Panc1 (cell line): Measurements from ENCODE around the gene GSTM3.
A peak's percentile ranks its signal among the peaks of the same experiment; 100 is the strongest.

Experiments used
- POLR2AphosphoS5 ChIP-seq: IDR thresholded peaks from 2 replicates; pipeline ENCODE4 v1.6.1; 2012; ENCODE audit warnings: mild to moderate bottlenecking, low read depth, low read length, moderate library complexity
- SIN3A ChIP-seq: IDR thresholded peaks from 2 replicates; pipeline ENCODE4 v1.6.1; 2012; ENCODE audit warnings: low read depth, mild to moderate bottlenecking, low read length, moderate library complexity, borderline replicate concordance; ENCODE audit not compliant: insufficient read depth
- TCF7L2 ChIP-seq: IDR thresholded peaks from 2 replicates; pipeline ENCODE4 v1.6.1; 2011; ENCODE audit warnings: mild to moderate bottlenecking, low read depth, low read length, inconsistent platforms
- TF ChIP-seq, protein P1 (sequence below): fragments of 450-650 bp; IDR thresholded peaks from 2 replicates; pipeline ENCODE4 v1.5.1; 2017; ENCODE audit warnings: mild to moderate bottlenecking
- TF ChIP-seq, protein P2 (sequence below), 2 experiments: IDR thresholded peaks; 2 replicates each; pipeline ENCODE4 v1.6.1; 2011 to 2012; ENCODE audit warnings: low read depth in 2 of 2, control low read depth in 1 of 2, low read length in 1 of 2, mild to moderate bottlenecking in 1 of 2, moderate library complexity in 1 of 2; ENCODE audit not compliant: insufficient read depth in 1 of 2

DNA sequence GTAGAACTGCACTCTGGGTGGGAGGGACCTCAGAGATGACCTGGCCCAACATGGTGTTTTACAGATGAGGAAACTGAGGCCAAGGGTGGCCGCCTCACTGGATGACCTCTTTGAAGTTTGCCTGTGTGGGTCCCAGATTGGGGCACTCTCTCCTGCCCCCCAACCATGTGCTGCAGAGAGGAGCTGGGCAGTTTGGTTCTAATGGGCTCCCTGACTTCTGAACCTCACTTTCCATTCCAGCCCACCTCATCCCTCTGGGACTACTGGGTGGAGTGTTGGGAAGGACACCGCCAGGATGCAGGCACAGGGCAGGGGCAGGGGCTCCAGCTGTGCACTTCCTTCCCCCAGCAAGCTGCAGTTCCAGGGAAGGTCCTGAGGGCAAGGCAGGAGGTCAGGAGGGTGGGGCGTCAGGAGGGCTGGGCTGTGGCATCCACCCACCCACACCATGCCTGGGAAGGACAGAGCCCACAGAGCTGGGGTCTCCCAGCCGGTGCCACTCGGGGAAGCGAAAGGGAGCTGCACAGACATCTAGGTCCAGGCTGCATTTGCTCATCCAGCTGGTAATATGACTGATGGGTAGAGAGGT, 33.2 kb upstream of the GSTM3 start:
- TF ChIP-seq, protein P1, sequence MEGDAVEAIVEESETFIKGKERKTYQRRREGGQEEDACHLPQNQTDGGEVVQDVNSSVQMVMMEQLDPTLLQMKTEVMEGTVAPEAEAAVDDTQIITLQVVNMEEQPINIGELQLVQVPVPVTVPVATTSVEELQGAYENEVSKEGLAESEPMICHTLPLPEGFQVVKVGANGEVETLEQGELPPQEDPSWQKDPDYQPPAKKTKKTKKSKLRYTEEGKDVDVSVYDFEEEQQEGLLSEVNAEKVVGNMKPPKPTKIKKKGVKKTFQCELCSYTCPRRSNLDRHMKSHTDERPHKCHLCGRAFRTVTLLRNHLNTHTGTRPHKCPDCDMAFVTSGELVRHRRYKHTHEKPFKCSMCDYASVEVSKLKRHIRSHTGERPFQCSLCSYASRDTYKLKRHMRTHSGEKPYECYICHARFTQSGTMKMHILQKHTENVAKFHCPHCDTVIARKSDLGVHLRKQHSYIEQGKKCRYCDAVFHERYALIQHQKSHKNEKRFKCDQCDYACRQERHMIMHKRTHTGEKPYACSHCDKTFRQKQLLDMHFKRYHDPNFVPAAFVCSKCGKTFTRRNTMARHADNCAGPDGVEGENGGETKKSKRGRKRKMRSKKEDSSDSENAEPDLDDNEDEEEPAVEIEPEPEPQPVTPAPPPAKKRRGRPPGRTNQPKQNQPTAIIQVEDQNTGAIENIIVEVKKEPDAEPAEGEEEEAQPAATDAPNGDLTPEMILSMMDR: peak; percentile 49
- no peak for TF ChIP-seq POLR2AphosphoS5
- TF ChIP-seq, protein P2, sequence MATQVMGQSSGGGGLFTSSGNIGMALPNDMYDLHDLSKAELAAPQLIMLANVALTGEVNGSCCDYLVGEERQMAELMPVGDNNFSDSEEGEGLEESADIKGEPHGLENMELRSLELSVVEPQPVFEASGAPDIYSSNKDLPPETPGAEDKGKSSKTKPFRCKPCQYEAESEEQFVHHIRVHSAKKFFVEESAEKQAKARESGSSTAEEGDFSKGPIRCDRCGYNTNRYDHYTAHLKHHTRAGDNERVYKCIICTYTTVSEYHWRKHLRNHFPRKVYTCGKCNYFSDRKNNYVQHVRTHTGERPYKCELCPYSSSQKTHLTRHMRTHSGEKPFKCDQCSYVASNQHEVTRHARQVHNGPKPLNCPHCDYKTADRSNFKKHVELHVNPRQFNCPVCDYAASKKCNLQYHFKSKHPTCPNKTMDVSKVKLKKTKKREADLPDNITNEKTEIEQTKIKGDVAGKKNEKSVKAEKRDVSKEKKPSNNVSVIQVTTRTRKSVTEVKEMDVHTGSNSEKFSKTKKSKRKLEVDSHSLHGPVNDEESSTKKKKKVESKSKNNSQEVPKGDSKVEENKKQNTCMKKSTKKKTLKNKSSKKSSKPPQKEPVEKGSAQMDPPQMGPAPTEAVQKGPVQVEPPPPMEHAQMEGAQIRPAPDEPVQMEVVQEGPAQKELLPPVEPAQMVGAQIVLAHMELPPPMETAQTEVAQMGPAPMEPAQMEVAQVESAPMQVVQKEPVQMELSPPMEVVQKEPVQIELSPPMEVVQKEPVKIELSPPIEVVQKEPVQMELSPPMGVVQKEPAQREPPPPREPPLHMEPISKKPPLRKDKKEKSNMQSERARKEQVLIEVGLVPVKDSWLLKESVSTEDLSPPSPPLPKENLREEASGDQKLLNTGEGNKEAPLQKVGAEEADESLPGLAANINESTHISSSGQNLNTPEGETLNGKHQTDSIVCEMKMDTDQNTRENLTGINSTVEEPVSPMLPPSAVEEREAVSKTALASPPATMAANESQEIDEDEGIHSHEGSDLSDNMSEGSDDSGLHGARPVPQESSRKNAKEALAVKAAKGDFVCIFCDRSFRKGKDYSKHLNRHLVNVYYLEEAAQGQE (IDR thresholded peaks at IDR 0.05; ENCODE audit: insufficient read depth in 1 of 2, low read depth in 2 of 2, low read length in 1 of 2): no peak
- no peak for TF ChIP-seq TCF7L2
- TF ChIP-seq SIN3A: no peak
